Lung (tissue), 12 donors: ENCODE results near the gene FBRSL1. TPM values are rescaled to one million over a fixed set of nuclear protein-coding genes. Genes with fewer than 3 reads are reported as not detected.
"Not testable (repeated sequence)": the region's sequence is repeated elsewhere in the genome, so short reads cannot be mapped to it uniquely, and the experiment has no call there.

Experiments
- ATAC-seq: fragments of 200-7000 bp; cut with Tn5 transposase; one replicate; pipeline ENCODE4 v1.9.1; 2020; ENCODE audit warnings: moderate number of reproducible peaks; ENCODE audit not compliant: insufficient read depth, low FRiP score
- DNase-seq, 3 donors: peaks; one replicate each; pipeline ENCODE4 v3.0.0-alpha.2; 2013 to 2017
- H3K27ac ChIP-seq, 2 donors: one replicate each; pipeline ENCODE4 v1.5.1; 2013; ENCODE audit warnings: mild to moderate bottlenecking in 2 of 2, moderate library complexity in 2 of 2, control low read depth in 1 of 2, inconsistent platforms in 1 of 2, low read depth in 1 of 2, low read length in 1 of 2
- H3K27me3 ChIP-seq, 3 donors: one replicate each; pipeline ENCODE4 v1.5.1; 2013; ENCODE audit warnings: low read length in 2 of 3; ENCODE audit not compliant: control insufficient read depth in 3 of 3, insufficient read depth in 3 of 3
- H3K36me3 ChIP-seq, 4 donors: one replicate each; pipeline ENCODE4 v1.5.1; 2013; ENCODE audit warnings: low read length in 4 of 4, mild to moderate bottlenecking in 1 of 4, moderate library complexity in 1 of 4; ENCODE audit not compliant: control insufficient read depth in 4 of 4, insufficient read depth in 4 of 4
- H3K4me1 ChIP-seq, 5 donors: one replicate each; pipeline ENCODE4 v1.5.1; 2013; ENCODE audit warnings: low read length in 5 of 5, mild to moderate bottlenecking in 2 of 5, moderate library complexity in 1 of 5; ENCODE audit not compliant: control insufficient read depth in 5 of 5, insufficient read depth in 5 of 5
- H3K4me3 ChIP-seq: one replicate; pipeline ENCODE4 v1.5.1; 2013; ENCODE audit warnings: mild to moderate bottlenecking, control low read depth, moderate library complexity
- H3K9ac ChIP-seq, 2 donors: one replicate each; pipeline ENCODE4 v1.5.1; 2013; ENCODE audit warnings: low read length in 2 of 2, control low read depth in 1 of 2; ENCODE audit not compliant: insufficient read depth in 1 of 2
- H3K9me3 ChIP-seq, 4 donors: one replicate each; pipeline ENCODE4 v1.5.1; 2013; ENCODE audit warnings: low read length in 3 of 4, mild to moderate bottlenecking in 1 of 4, moderate library complexity in 1 of 4; ENCODE audit not compliant: control insufficient read depth in 4 of 4, insufficient read depth in 3 of 4
- WGBS, 2 donors: extraction: QIAGEN DNeasy Blood & Tissue Kit; methylation state at CpG; one replicate each; pipeline ENCODE4 v1.1.7; 2013; 5-methylcytosine and 5-hydroxymethylcytosine counted together
- polyA plus RNA-seq, 2 donors: library from polyadenylated mRNA; stranded (reverse); fragments of 200-250 nt; gene quantifications; one replicate each; pipeline ENCODE4 v1.2.1, GENCODE V29; 2013
- total RNA-seq, 2 donors: library from RNA; depleted of rRNA in 1 of 2; stranded (reverse); fragments of >200 nt in 1 of 2; gene quantifications; one replicate each; pipeline ENCODE4 v1.2.1, GENCODE V29; 2014 to 2021
- TF ChIP-seq, protein P1 (sequence below): IDR thresholded peaks from 2 replicates; pipeline ENCODE4 v1.5.1; 2012; ENCODE audit warnings: mild to moderate bottlenecking; ENCODE audit errors: control extremely low read depth, extremely low read depth
- donor health status: control.
- donor health status: control.
- donor health status: Bipolar disorder and iron deficiency.
- donor health status: healthy.
- donor health status: DM: yes; HTN: yes; CAD: no.

FBRSL1 gene
- total and polyA plus RNA-seq, 4 donors: 10.6 to 56.9 (median 22.3) TPM

- peaks cover 0 to 4% (median 0%) of the 10 kb centered on the region in 4 donors for H3K9me3 ChIP-seq
- H3K9ac ChIP-seq: no peak overlapping the region
- H3K36me3 ChIP-seq: no peaks in the 10 kb centered on the region
- no peak overlapping the region for H3K4me3 ChIP-seq
- TF ChIP-seq, protein P1, sequence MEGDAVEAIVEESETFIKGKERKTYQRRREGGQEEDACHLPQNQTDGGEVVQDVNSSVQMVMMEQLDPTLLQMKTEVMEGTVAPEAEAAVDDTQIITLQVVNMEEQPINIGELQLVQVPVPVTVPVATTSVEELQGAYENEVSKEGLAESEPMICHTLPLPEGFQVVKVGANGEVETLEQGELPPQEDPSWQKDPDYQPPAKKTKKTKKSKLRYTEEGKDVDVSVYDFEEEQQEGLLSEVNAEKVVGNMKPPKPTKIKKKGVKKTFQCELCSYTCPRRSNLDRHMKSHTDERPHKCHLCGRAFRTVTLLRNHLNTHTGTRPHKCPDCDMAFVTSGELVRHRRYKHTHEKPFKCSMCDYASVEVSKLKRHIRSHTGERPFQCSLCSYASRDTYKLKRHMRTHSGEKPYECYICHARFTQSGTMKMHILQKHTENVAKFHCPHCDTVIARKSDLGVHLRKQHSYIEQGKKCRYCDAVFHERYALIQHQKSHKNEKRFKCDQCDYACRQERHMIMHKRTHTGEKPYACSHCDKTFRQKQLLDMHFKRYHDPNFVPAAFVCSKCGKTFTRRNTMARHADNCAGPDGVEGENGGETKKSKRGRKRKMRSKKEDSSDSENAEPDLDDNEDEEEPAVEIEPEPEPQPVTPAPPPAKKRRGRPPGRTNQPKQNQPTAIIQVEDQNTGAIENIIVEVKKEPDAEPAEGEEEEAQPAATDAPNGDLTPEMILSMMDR: no peak
- DNase-seq: no peak
- no peaks in the 10 kb centered on the region for H3K27me3 ChIP-seq
- H3K27ac ChIP-seq: no peak overlapping the region
- ATAC-seq: no peak
- 55 to 67% methylated on average over 21 to 33 of the region's 35 CpGs for WGBS, 2 donors
- H3K4me1 ChIP-seq: peaks cover 0 to 3% (median 0%) of the 10 kb centered on the region in 5 donors
Observed at GRCh38 chr12:132474237-132474741, 15.7 kb upstream of the FBRSL1 start.

- WGBS, 2 donors: 30% methylated on average over 2 of the region's 56 CpGs; no CpG with 5 or more reads in 1 of the 2 donors
- H3K4me3 ChIP-seq, H3K9me3 ChIP-seq, H3K4me1 ChIP-seq, H3K27me3 ChIP-seq, ATAC-seq, DNase-seq, H3K27ac ChIP-seq, H3K9ac ChIP-seq, H3K36me3 ChIP-seq: not testable (repeated sequence)
Observed at GRCh38 chr12:132474799-132475303, 15.1 kb upstream of the FBRSL1 start.

GRCh38 chr12:132475304-132476037, 14.5 kb upstream of the FBRSL1 start:
- H3K9me3 ChIP-seq: peaks cover 0 to 4% (median 0%) of the 10 kb centered on the region in 4 donors
- H3K36me3 ChIP-seq: no peaks in the 10 kb centered on the region
- H3K4me1 ChIP-seq: peaks cover 0 to 3% (median 0%) of the 10 kb centered on the region in 5 donors
- TF ChIP-seq, protein P1: no peak
- H3K9ac ChIP-seq: no peak overlapping the region
- WGBS, 2 donors: 68 to 77% methylated on average over 35 to 42 of the region's 47 CpGs
- no peaks in the 10 kb centered on the region for H3K27me3 ChIP-seq
- DNase-seq (no peak), ATAC-seq (no peak)
- H3K4me3 ChIP-seq: no peak overlapping the region
- H3K27ac ChIP-seq: no peak overlapping the region

DNA sequence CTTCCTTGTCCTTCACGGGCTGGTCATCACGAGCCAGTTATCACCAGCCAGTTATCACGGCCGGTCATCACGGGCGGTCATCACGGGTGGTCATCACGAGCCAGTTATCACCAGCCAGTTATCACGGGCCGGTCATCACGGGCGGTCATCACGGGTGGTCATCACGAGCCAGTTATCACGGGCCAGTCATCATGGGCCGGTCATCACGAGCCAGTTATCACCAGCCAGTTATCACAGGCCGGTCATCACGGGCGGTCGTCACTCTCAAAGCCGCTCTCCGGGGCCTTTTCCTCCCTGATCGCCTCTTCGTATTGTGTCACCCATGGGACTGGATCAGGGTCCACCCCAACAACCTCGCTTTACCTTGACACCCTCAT, 13.9 kb upstream of the FBRSL1 start:
- Histone ChIP-seq H3K27ac (no peak overlapping the region), H3K4me3 (no peak overlapping the region), H3K36me3 (no peaks in the 10 kb centered on the region), H3K4me1 (peaks cover 0 to 3% (median 0%) of the 10 kb centered on the region in 5 donors), H3K9ac (no peak overlapping the region), H3K27me3 (no peaks in the 10 kb centered on the region), H3K9me3 (peaks cover 0 to 3% (median 0%) of the 10 kb centered on the region in 4 donors)
- DNase-seq (no peak), ATAC-seq (no peak)
- TF ChIP-seq, protein P1: no peak
- 88 to 91% methylated on average over 26 of the region's 26 CpGs for WGBS, 2 donors
